Activated naive CD4-positive, alpha-beta T cell treated with anti-CD3 and anti-CD28 coated beads, Interleukin-2, amount 10 ng/mL, durations not matched to agents 7 days and 5 days (primary cell): ENCODE measurements around the gene PANK1.

ENCODE experiments used
- CTCF ChIA-PET: fragments of 350-600 bp; sonication (Branson Sonifier 250); formaldehyde crosslinking; loops from one replicate; lab custom pipeline; 2021; ENCODE audit warnings: antibody characterized with exemption; lab: Charles Lee
- DNase-seq: peaks from one replicate; pipeline ENCODE4 v3.0.0-alpha.2; 2020
- H3K27ac Mint-ChIP-seq: one replicate; pipeline ENCODE4 v1.8.0; 2021; ENCODE audit warnings: mild to moderate bottlenecking, moderate library complexity, mixed read lengths
- H3K27me3 Mint-ChIP-seq: one replicate; pipeline ENCODE4 v1.8.0; 2021; ENCODE audit warnings: mild to moderate bottlenecking, mixed read lengths
- H3K36me3 Mint-ChIP-seq: one replicate; pipeline ENCODE4 v1.8.0; 2021; ENCODE audit warnings: mixed read lengths
- H3K4me1 Mint-ChIP-seq: one replicate; pipeline ENCODE4 v1.8.0; 2021; ENCODE audit warnings: mixed read lengths
- H3K4me3 Mint-ChIP-seq: one replicate; pipeline ENCODE4 v1.8.0; 2021; ENCODE audit warnings: mild to moderate bottlenecking, moderate library complexity, mixed read lengths
- H3K9me3 Mint-ChIP-seq: one replicate; pipeline ENCODE4 v1.8.0; 2021; ENCODE audit warnings: mixed read lengths

Gene PANK1

DNA sequence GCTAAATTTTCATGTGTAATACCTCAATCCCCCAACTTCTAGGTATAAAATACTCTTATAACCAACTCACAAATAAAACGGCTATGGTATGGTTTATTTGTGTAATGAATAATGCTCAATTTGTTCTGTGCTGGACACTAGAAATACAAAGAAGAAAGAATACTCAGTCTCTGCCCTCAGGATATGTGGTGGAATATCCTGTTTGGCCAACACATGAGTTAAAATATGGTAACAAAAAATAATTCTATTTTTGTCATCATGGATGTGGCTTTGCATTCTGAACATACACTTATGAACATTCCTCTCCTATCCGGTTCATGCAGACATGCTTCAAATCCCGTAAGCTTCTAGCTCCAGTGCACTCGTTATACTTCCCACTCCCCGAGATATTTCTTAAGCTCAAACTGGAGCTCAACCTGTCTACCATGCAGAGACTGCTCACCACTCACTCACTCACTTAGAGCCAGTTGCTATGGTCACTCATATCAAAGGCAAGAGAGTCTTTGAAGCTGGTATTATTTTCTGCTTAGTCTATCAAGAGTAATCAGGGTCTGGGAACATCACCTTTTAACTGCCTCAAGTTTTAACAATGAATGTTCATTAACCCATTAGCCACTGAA lies 55.8 kb downstream of the PANK1 start:
- no peak overlapping the region for H3K27ac Mint-ChIP-seq
- H3K27me3 Mint-ChIP-seq, result no peaks in the 10 kb centered on the region
- peaks cover 8% of the 10 kb centered on the region for H3K36me3 Mint-ChIP-seq
- H3K4me1 Mint-ChIP-seq, result no peaks in the 10 kb centered on the region
- CTCF ChIA-PET, result no interaction called here
- no peak for DNase-seq
- H3K4me3 Mint-ChIP-seq, result no peak overlapping the region
- H3K9me3 Mint-ChIP-seq, result no peaks in the 10 kb centered on the region

GRCh38 chr10:89588671-89589070 lies 56.4 kb downstream of the PANK1 start:
- DNase-seq, result no peak
- H3K9me3 Mint-ChIP-seq, result no peaks in the 10 kb centered on the region
- H3K4me1 Mint-ChIP-seq, result no peaks in the 10 kb centered on the region
- H3K27ac Mint-ChIP-seq, result no peak overlapping the region
- H3K27me3 Mint-ChIP-seq, result no peaks in the 10 kb centered on the region
- CTCF ChIA-PET, result no interaction called here
- no peak overlapping the region for H3K4me3 Mint-ChIP-seq
- H3K36me3 Mint-ChIP-seq, result peaks cover 8% of the 10 kb centered on the region

GRCh38 chr10:89582022-89582421 lies 63.0 kb downstream of the PANK1 start:
- Mint-ChIP-seq H3K27ac (no peak overlapping the region), H3K9me3 (no peaks in the 10 kb centered on the region), H3K4me3 (no peak overlapping the region), H3K36me3 (peaks cover under 1% of the 10 kb centered on the region), H3K27me3 (no peaks in the 10 kb centered on the region), H3K4me1 (no peaks in the 10 kb centered on the region)
- no peak for DNase-seq
- CTCF ChIA-PET, result interaction anchor here (0.6 kb wide), 1 partner anchor 163 kb away, joined by 3 read pairs; no protein-coding TSS in a partner anchor

GRCh38 chr10:89580243-89580642 lies 64.8 kb downstream of the PANK1 start:
- CTCF ChIA-PET, result no interaction called here
- no peaks in the 10 kb centered on the region for H3K27me3 Mint-ChIP-seq
- H3K4me3 Mint-ChIP-seq, result no peak overlapping the region
- H3K4me1 Mint-ChIP-seq, result no peaks in the 10 kb centered on the region
- DNase-seq, result no peak
- no peak overlapping the region for H3K27ac Mint-ChIP-seq
- H3K36me3 Mint-ChIP-seq, result no peaks in the 10 kb centered on the region
- H3K9me3 Mint-ChIP-seq, result no peaks in the 10 kb centered on the region

DNA sequence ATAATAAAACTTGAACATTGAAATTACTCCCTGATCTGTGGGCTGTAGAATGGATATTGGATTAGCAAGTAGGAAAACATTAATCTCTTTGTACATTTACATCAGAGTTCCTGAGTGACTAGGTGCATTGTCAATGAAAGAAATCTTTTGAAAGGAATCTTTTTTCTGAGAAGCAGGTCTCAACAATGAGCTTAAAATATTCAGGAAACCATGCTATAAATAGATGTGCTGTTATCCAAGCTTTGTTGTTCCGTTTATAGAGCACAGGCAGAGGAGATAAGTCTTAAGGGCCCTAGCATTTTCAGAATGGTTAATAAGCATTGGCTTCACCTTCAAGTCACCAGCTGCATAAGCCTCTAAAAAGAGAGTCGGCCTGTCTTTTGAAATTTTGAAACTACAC lies 68.3 kb downstream of the PANK1 start:
- no peaks in the 10 kb centered on the region for H3K27me3 Mint-ChIP-seq
- H3K4me1 Mint-ChIP-seq, result no peaks in the 10 kb centered on the region
- no peak overlapping the region for H3K27ac Mint-ChIP-seq
- CTCF ChIA-PET, result no interaction called here
- DNase-seq, result no peak
- no peaks in the 10 kb centered on the region for H3K9me3 Mint-ChIP-seq
- no peaks in the 10 kb centered on the region for H3K36me3 Mint-ChIP-seq
- H3K4me3 Mint-ChIP-seq, result no peak overlapping the region

DNA sequence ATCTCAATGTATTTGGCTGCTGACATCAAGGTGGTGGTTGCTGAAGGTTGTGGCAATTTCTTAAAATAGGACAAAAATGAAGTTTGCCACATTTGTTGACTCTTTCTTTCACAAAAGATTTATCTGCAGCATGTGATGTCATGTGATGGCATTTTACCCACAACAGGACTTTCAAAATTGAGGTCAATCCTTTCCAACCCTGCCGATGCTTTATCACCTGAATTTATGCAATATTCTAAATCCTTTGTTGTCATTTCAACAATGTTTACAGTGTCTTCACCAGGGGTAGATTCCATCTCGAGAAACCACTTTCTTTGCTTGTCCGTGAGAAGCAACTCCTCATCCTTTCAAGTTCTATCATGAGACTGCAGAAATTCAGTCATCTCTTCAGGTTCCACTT lies 69.0 kb downstream of the PANK1 start:
- no peaks in the 10 kb centered on the region for H3K27me3 Mint-ChIP-seq
- CTCF ChIA-PET, result no interaction called here

GRCh38 chr10:89575031-89575430 lies 70.0 kb downstream of the PANK1 start:
- CTCF ChIA-PET, result no interaction called here
- no peak overlapping the region for H3K27ac Mint-ChIP-seq
- H3K27me3 Mint-ChIP-seq, result no peaks in the 10 kb centered on the region
- no peaks in the 10 kb centered on the region for H3K9me3 Mint-ChIP-seq
- H3K4me1 Mint-ChIP-seq, result no peaks in the 10 kb centered on the region
- DNase-seq, result no peak
- no peaks in the 10 kb centered on the region for H3K36me3 Mint-ChIP-seq
- H3K4me3 Mint-ChIP-seq, result no peak overlapping the region

More for the DNA sequence above, 69.0 kb downstream of the PANK1 start:
- Mint-ChIP-seq H3K4me1 (no peaks in the 10 kb centered on the region), H3K27ac (no peak overlapping the region), H3K36me3 (no peaks in the 10 kb centered on the region), H3K4me3 (no peak overlapping the region), H3K9me3 (no peaks in the 10 kb centered on the region)
- DNase-seq, result no peak

DNA sequence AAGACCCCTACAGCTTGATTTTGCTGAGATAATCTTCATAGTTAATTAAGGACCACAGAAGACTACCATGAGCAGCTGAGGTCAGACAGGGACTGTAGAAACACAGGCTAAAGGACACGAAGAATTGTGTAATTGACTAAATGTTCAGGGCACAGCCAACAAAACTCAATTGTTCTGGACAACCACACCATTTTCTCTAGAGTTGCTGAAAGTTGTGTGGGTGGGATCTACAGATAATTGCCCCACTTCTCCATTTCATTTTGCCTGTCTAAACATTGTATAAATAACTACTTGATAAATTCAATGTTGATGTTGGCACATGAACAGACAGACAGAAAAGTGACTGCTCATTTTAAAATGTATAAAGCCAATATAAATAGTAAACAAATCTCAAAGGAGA lies 70.7 kb downstream of the PANK1 start:
- DNase-seq, result no peak
- H3K36me3 Mint-ChIP-seq, result no peaks in the 10 kb centered on the region
- no peak overlapping the region for H3K27ac Mint-ChIP-seq
- H3K4me1 Mint-ChIP-seq, result no peaks in the 10 kb centered on the region
- no peak overlapping the region for H3K4me3 Mint-ChIP-seq
- CTCF ChIA-PET, result no interaction called here
- no peaks in the 10 kb centered on the region for H3K9me3 Mint-ChIP-seq
- H3K27me3 Mint-ChIP-seq, result no peaks in the 10 kb centered on the region

GRCh38 chr10:89567576-89568245 lies 77.3 kb downstream of the PANK1 start:
- DNase-seq, result no peak
- peaks cover 4% of the 10 kb centered on the region for H3K27me3 Mint-ChIP-seq
- CTCF ChIA-PET, result interaction anchor here (1.0 kb wide), 2 partner anchors 24 to 198 kb away, joined by 3 read pairs; no protein-coding TSS in a partner anchor
- no peaks in the 10 kb centered on the region for H3K4me1 Mint-ChIP-seq
- H3K4me3 Mint-ChIP-seq, result no peak overlapping the region
- no peak overlapping the region for H3K27ac Mint-ChIP-seq
- no peaks in the 10 kb centered on the region for H3K36me3 Mint-ChIP-seq
- H3K9me3 Mint-ChIP-seq, result no peaks in the 10 kb centered on the region

DNA sequence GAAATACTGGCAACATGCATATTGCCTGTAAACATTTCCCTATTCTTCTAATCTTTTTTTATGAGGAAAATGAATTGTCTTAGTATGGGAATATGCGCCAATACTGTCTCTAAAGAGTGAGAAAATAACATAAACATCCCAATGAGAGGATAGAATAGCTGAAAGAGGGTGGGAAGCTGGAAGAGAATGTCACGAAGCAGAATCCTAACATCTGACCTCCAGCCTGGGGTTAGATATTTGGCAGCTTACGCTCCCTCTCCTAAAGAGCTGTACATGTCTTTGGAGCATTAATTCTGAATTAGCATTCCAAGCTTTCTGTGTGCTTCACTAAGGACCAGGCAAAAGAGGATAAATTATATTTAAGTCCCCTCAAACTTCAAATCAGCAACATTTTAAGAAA lies 78.0 kb downstream of the PANK1 start:
- peaks cover 5% of the 10 kb centered on the region for H3K27me3 Mint-ChIP-seq
- H3K4me1 Mint-ChIP-seq, result no peaks in the 10 kb centered on the region
- CTCF ChIA-PET, result interaction anchor here (1.0 kb wide), 1 partner anchor 23 kb away, joined by 3 read pairs; no protein-coding TSS in a partner anchor
- no peaks in the 10 kb centered on the region for H3K9me3 Mint-ChIP-seq
- no peak overlapping the region for H3K4me3 Mint-ChIP-seq
- no peaks in the 10 kb centered on the region for H3K36me3 Mint-ChIP-seq
- H3K27ac Mint-ChIP-seq, result no peak overlapping the region
- no peak for DNase-seq

GRCh38 chr10:89566095-89566950 lies 78.7 kb downstream of the PANK1 start:
- peaks cover 12% of the 10 kb centered on the region for H3K27me3 Mint-ChIP-seq
- H3K4me3 Mint-ChIP-seq, result no peak overlapping the region
- H3K4me1 Mint-ChIP-seq, result no peaks in the 10 kb centered on the region
- H3K9me3 Mint-ChIP-seq, result no peaks in the 10 kb centered on the region
- DNase-seq, result no peak
- H3K36me3 Mint-ChIP-seq, result no peaks in the 10 kb centered on the region
- CTCF ChIA-PET, result interaction anchor here (1.0 kb wide), 1 partner anchor 23 kb away, joined by 3 read pairs; no protein-coding TSS in a partner anchor
- H3K27ac Mint-ChIP-seq, result no peak overlapping the region

- peaks cover 13% of the 10 kb centered on the region for H3K27me3 Mint-ChIP-seq
- H3K27ac Mint-ChIP-seq, result no peak overlapping the region
- H3K36me3 Mint-ChIP-seq, result no peaks in the 10 kb centered on the region
- H3K4me1 Mint-ChIP-seq, result no peaks in the 10 kb centered on the region
- no peak for DNase-seq
- H3K9me3 Mint-ChIP-seq, result no peaks in the 10 kb centered on the region
- no peak overlapping the region for H3K4me3 Mint-ChIP-seq
- CTCF ChIA-PET, result interaction anchor here (0.9 to 1.4 kb wide), 6 partner anchors 13 to 351 kb away, joined by 3 to 4 read pairs (median 3); partner anchors contain the start of gene KIF20B
These were observed 79.9 kb downstream of the PANK1 start for GRCh38 chr10:89565180-89565579.

DNA sequence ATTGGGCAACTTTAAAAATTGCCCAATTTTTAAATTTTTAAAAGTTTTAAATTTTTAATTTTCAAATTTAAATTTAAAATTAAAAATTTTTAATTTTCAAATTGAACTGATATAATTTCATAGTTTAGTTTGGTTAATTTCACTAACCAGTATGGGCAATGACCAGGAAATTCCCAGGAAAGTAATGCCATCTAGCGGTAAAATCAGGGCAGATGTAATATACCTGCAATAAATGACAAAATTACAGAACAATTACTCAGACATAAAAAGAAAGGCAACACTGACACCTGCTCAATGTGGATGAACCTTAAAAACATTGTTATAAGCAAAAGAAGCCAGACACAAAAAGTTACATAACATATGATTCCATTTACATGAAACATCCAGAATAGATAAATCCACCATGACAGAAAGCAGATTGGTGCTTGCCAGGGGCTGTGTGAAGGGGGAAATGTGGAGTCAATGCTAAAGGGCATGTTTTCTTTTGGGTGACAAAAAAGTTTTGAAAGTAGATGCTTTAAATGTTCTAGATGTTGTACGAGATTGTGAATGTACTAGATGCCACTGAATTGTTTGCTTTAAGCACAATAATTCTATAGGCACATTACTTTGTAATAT lies 81.1 kb downstream of the PANK1 start:
- no peak overlapping the region for H3K4me3 Mint-ChIP-seq
- no peaks in the 10 kb centered on the region for H3K36me3 Mint-ChIP-seq
- CTCF ChIA-PET, result interaction anchor here (0.9 to 1.9 kb wide), 7 partner anchors 11 to 350 kb away, joined by 3 to 5 read pairs (median 3); partner anchors contain the start of gene KIF20B
- H3K27me3 Mint-ChIP-seq, result peaks cover 13% of the 10 kb centered on the region
- peak; percentile 28 for DNase-seq
- H3K9me3 Mint-ChIP-seq, result no peaks in the 10 kb centered on the region
- H3K27ac Mint-ChIP-seq, result no peak overlapping the region
- no peaks in the 10 kb centered on the region for H3K4me1 Mint-ChIP-seq

DNA sequence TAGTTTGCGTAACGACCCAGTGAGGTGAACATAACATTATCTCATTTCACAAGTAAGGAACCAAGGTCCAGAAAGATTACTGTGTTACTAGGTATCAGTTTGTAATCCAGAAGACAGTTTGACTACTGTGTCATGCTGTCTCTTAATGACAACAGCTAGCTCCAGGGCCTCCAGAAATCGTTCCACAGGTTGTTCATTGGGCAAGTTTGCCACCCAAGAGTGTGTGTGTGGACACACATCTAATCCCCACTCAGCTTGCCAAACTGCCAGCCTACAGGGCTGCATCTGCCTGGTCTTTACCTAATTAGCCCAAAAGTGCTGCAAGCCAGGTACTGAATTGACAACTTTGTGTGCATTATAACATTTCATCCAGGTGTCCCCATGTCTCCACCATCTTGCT lies 81.7 kb downstream of the PANK1 start:
- no peak for DNase-seq
- no peak overlapping the region for H3K27ac Mint-ChIP-seq
- no peaks in the 10 kb centered on the region for H3K9me3 Mint-ChIP-seq
- H3K36me3 Mint-ChIP-seq, result no peaks in the 10 kb centered on the region
- peaks cover 13% of the 10 kb centered on the region for H3K27me3 Mint-ChIP-seq
- CTCF ChIA-PET, result interaction anchor here (1.3 to 1.9 kb wide), 3 partner anchors 135 to 348 kb away, joined by 4 to 5 read pairs (median 5); no protein-coding TSS in a partner anchor
- no peak overlapping the region for H3K4me3 Mint-ChIP-seq
- H3K4me1 Mint-ChIP-seq, result no peaks in the 10 kb centered on the region
